DND-41 (cell line): ENCODE results near the gene WDR86.

Experiments
- ATAC-seq: fragments of 200-7000 bp; cut with Tn5 transposase; 3 replicates; pipeline ENCODE4 v1.9.1; 2021; ENCODE audit warnings: low read depth; ENCODE audit not compliant: insufficient read depth
- DNase-seq: peaks from one replicate; pipeline ENCODE4 v3.0.0-alpha.2; 2020
- H2AFZ ChIP-seq: 2 replicates; pipeline ENCODE4 v1.6.0; 2012; ENCODE audit warnings: low read depth, low read length
- H3K27ac ChIP-seq: 2 replicates; pipeline ENCODE4 v1.5.1; 2012; ENCODE audit warnings: low read length, inconsistent platforms
- H3K27me3 ChIP-seq: fragments of 200-600 bp; sonication (generic); 2 replicates; pipeline ENCODE4 v1.6.0; 2012; ENCODE audit warnings: low read length, mild to moderate bottlenecking, inconsistent platforms; ENCODE audit not compliant: insufficient read depth, poor library complexity
- H3K36me3 ChIP-seq: 2 replicates; pipeline ENCODE4 v1.5.1; 2012; ENCODE audit warnings: low read length, inconsistent platforms; ENCODE audit not compliant: insufficient read depth
- H3K4me1 ChIP-seq: 2 replicates; pipeline ENCODE4 v1.5.1; 2012; ENCODE audit warnings: mild to moderate bottlenecking, low read length; ENCODE audit not compliant: insufficient read depth
- H3K4me2 ChIP-seq: 2 replicates; pipeline ENCODE4 v1.6.0; 2012; ENCODE audit warnings: mild to moderate bottlenecking, moderate library complexity, low read length, inconsistent platforms; ENCODE audit not compliant: insufficient read depth
- H3K4me3 ChIP-seq, 2 experiments: fragments of 200-600 bp in 1 of 2; shearing (Covaris generic) in 1 of 2; 2 replicates each; pipeline ENCODE4 v1.5.1; 2012 to 2016; ENCODE audit warnings: inconsistent platforms in 2 of 2, low read length in 2 of 2, mild to moderate bottlenecking in 2 of 2, low read depth in 1 of 2, moderate library complexity in 1 of 2
- H3K79me2 ChIP-seq: 2 replicates; pipeline ENCODE4 v1.6.0; 2012; ENCODE audit warnings: low read length, inconsistent platforms; ENCODE audit not compliant: insufficient read depth
- H3K9ac ChIP-seq: 2 replicates; pipeline ENCODE4 v1.6.0; 2012; ENCODE audit warnings: low read depth, mild to moderate bottlenecking, inconsistent platforms, low read length, moderate library complexity
- H3K9me3 ChIP-seq: 2 replicates; pipeline ENCODE4 v1.5.1; 2012; ENCODE audit warnings: low read length, moderate library complexity, mild to moderate bottlenecking, inconsistent platforms; ENCODE audit not compliant: insufficient read depth, severe bottlenecking
- H4K20me1 ChIP-seq: 2 replicates; pipeline ENCODE4 v1.6.0; 2012; ENCODE audit warnings: low read length; ENCODE audit not compliant: insufficient read depth
- EZH2 ChIP-seq: IDR thresholded peaks from 3 replicates; pipeline ENCODE4 v1.6.1; 2012; ENCODE audit warnings: borderline replicate concordance, low read depth, mild to moderate bottlenecking, moderate library complexity, low read length, inconsistent platforms; ENCODE audit not compliant: severe bottlenecking
- TF ChIP-seq, protein P1 (sequence below): IDR thresholded peaks from 2 replicates; pipeline ENCODE4 v1.5.1; 2012; ENCODE audit warnings: borderline replicate concordance, low read length, moderate library complexity, mild to moderate bottlenecking; ENCODE audit not compliant: poor library complexity, severe bottlenecking; ENCODE audit errors: extremely low read depth

The WDR86 gene

DNA sequence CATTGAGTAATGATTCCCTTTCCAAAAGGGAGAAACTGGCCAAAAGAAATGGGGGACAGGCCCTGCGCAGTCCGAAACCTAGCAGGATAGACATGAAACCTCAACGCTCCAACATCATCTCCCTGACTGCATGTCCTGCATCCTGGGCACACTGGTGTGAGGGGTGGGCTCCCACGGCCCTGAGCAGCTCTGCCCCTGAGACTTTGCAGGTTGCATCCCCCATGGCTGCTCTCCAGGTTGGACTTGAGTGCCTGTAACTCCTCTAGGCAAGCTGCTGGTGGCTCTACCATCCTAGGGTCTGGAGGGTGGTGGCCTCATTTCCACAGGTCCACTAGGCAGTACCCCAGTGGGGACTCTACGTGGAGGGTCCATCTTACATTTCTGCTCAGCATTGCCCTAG lies 46.4 kb upstream of the WDR86 start:
- no peak for TF ChIP-seq EZH2
- TF ChIP-seq, protein P1, sequence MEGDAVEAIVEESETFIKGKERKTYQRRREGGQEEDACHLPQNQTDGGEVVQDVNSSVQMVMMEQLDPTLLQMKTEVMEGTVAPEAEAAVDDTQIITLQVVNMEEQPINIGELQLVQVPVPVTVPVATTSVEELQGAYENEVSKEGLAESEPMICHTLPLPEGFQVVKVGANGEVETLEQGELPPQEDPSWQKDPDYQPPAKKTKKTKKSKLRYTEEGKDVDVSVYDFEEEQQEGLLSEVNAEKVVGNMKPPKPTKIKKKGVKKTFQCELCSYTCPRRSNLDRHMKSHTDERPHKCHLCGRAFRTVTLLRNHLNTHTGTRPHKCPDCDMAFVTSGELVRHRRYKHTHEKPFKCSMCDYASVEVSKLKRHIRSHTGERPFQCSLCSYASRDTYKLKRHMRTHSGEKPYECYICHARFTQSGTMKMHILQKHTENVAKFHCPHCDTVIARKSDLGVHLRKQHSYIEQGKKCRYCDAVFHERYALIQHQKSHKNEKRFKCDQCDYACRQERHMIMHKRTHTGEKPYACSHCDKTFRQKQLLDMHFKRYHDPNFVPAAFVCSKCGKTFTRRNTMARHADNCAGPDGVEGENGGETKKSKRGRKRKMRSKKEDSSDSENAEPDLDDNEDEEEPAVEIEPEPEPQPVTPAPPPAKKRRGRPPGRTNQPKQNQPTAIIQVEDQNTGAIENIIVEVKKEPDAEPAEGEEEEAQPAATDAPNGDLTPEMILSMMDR: no peak
- H3K27ac ChIP-seq: no peak overlapping the region
- no peak overlapping the region for H3K4me2 ChIP-seq
- H3K9ac ChIP-seq: no peak overlapping the region
- DNase-seq (no peak), ATAC-seq (no peak)
- H3K4me1 ChIP-seq: no peaks in the 10 kb centered on the region
- H3K36me3 ChIP-seq: no peaks in the 10 kb centered on the region
- no peaks in the 10 kb centered on the region for H3K27me3 ChIP-seq
- H2AFZ ChIP-seq: no peak overlapping the region
- H4K20me1 ChIP-seq: no peaks in the 10 kb centered on the region
- no peaks in the 10 kb centered on the region for H3K9me3 ChIP-seq
- no peak overlapping the region for H3K4me3 ChIP-seq
- H3K79me2 ChIP-seq: no peaks in the 10 kb centered on the region

DNA sequence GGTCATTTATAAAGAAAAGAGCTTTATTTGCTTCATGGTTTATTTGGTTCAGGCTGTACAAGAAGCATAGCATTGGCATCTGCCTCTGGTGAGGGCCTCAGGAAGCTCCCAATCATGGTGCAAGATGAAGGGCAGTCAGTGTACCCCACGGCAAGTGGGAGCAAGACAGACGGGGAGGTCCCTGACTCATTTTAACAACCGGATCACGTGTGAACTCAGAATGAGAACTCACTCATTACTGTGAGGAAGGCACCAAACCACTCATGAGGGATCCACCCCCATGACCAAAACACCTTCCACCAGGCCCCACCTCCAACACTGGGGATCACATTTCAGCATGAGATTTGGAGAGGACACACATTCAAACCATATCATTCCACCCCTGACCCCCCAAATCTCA lies 45.9 kb upstream of the WDR86 start:
- H3K9me3 ChIP-seq: no peaks in the 10 kb centered on the region
- TF ChIP-seq EZH2: no peak
- TF ChIP-seq, protein P1: no peak
- ATAC-seq (no peak), DNase-seq (no peak)
- H4K20me1 ChIP-seq: no peaks in the 10 kb centered on the region
- no peak overlapping the region for H3K9ac ChIP-seq
- no peak overlapping the region for H3K4me3 ChIP-seq
- no peaks in the 10 kb centered on the region for H3K36me3 ChIP-seq
- no peak overlapping the region for H3K27ac ChIP-seq
- no peaks in the 10 kb centered on the region for H3K4me1 ChIP-seq
- H3K79me2 ChIP-seq: no peaks in the 10 kb centered on the region
- H3K27me3 ChIP-seq: no peaks in the 10 kb centered on the region
- no peak overlapping the region for H3K4me2 ChIP-seq
- no peak overlapping the region for H2AFZ ChIP-seq

DNA sequence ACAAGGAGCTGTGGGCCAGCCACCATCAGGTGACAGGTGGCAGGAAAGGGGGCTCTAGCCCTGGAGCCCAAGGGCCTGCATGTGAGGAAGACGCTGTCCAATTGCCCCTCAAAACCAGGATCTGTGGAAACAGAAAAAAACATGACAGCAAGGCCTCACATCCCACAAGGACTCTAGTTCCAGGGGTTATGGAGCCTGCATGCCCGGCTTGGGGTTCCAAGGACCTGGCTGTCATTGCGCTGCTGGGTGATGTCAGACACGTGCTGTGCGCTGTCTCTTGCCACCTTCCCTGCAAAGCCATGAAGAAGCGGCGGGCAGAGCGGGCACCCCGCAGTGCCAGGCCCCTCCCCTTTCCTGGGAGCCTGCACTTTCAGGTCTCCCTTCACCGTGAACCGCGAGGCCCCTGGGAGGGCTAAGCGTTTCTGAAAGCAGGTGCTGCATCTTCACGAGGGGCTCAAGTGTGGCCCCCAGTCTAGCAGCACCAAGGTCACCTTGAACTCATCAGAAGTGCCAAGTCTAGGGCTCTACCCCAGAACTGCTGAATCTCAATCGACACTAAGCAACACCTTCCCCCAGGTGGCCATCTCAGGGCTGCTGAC lies 45.2 kb upstream of the WDR86 start:
- no peak for TF ChIP-seq EZH2
- TF ChIP-seq, protein P1: no peak
- Histone ChIP-seq H3K27ac (no peak overlapping the region), H3K79me2 (no peaks in the 10 kb centered on the region), H4K20me1 (no peaks in the 10 kb centered on the region), H3K4me2 (no peak overlapping the region), H3K36me3 (no peaks in the 10 kb centered on the region), H3K9ac (no peak overlapping the region), H3K9me3 (no peaks in the 10 kb centered on the region), H2AFZ (no peak overlapping the region), H3K27me3 (no peaks in the 10 kb centered on the region), H3K4me1 (no peaks in the 10 kb centered on the region), H3K4me3 (no peak overlapping the region)
- ATAC-seq: no peak
- no peak for DNase-seq

DNA sequence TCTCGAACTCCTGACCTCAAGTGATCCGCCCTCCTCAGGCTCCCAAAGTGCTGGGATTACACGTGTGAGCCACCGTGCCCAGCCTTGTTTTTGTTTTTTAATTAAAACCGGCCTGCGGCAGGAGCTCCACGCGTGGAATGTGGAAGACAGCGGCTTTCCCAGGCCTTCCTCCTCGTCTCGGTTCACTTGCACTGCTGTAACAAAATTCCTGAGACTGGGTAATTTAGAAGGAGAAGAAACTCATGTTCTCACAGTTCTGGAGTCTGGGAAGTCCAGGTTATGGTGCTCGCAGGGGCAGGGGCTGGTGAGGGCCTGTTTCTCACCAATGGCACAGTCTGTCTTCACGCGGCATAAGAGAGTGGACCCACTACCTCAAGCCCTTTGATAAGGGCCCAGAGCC lies 44.5 kb upstream of the WDR86 start:
- H3K4me3 ChIP-seq: no peak overlapping the region
- H3K36me3 ChIP-seq: no peaks in the 10 kb centered on the region
- no peak for ATAC-seq
- H3K4me2 ChIP-seq: no peak overlapping the region
- H3K9ac ChIP-seq: no peak overlapping the region
- H3K9me3 ChIP-seq: no peaks in the 10 kb centered on the region
- DNase-seq: no peak
- no peaks in the 10 kb centered on the region for H3K79me2 ChIP-seq
- H4K20me1 ChIP-seq: no peaks in the 10 kb centered on the region
- H2AFZ ChIP-seq: no peak overlapping the region
- H3K27ac ChIP-seq: no peak overlapping the region
- TF ChIP-seq EZH2: no peak
- TF ChIP-seq, protein P1: no peak
- H3K27me3 ChIP-seq: no peaks in the 10 kb centered on the region
- no peaks in the 10 kb centered on the region for H3K4me1 ChIP-seq
